Esophagus squamous epithelium (tissue), 4 donors: ENCODE measurements around the gene ATP8A2.

Experiments
- CTCF ChIP-seq, 6 experiments: fragments of 450-650 bp in 4 of 6; fragments of 200-600 bp in 2 of 6; sonication (generic) in 2 of 6; IDR thresholded peaks; one replicate each; pipeline ENCODE4 v1.5.1; 2016 to 2019; ENCODE audit warnings: antibody characterized with exemption in 6 of 6, mild to moderate bottlenecking in 4 of 6, moderate library complexity in 4 of 6
- POLR2A ChIP-seq, 4 donors: fragments of 450-650 bp; IDR thresholded peaks; one replicate each; pipeline ENCODE4 v1.6.1; 2017; ENCODE audit warnings: antibody characterized with exemption in 4 of 4, mild to moderate bottlenecking in 4 of 4, moderate library complexity in 3 of 4

GRCh38 chr13:25347151-25347550 lies 24.6 kb upstream of the ATP8A2 start:
- no peak for TF ChIP-seq POLR2A (IDR thresholded peaks at IDR 0.05)
- TF ChIP-seq CTCF (IDR thresholded peaks at IDR 0.05): no peak
